ENCODE measurements around the gene SFXN2. TPM values are rescaled to one million over a fixed set of nuclear protein-coding genes. Genes with fewer than 3 reads are reported as not detected.
"Not testable (repeated sequence)": the region's sequence is repeated elsewhere in the genome, so short reads cannot be mapped to it uniquely, and the experiment has no call there.

SFXN2 gene
- total RNA-seq, 1 donor from 2014 or later, result 38.7 TPM

DNA sequence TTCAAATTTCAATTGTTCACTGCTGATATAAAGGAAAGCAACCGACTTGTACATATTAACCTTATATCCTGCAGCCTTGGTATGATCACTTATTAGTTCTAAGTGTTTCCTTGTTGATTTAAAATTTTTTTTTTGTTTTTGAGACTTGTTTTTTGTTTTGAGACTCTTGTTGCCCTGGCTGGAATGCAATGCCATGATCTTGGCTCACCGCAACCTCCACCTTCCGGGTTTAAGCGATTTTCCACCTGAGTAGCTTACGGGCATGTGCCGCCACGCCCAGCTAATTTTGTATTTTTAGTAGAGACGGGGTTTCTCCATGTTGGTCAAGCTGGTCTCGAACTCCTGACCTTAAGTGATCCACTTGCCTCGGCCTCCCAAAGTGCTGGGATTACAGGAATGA, 19.0 kb upstream of the SFXN2 start:
- H3K9me3 Mint-ChIP-seq; intact Hi-C loops (cut with micrococcal nuclease); H3K27me3 Mint-ChIP-seq; H3K4me3 Mint-ChIP-seq; H3K27ac Mint-ChIP-seq; DNase-seq; H3K4me1 Mint-ChIP-seq: not testable (repeated sequence)
- H3K36me3 Mint-ChIP-seq (ENCODE audit: low read depth), result peaks cover 21% of the 10 kb centered on the region

DNA sequence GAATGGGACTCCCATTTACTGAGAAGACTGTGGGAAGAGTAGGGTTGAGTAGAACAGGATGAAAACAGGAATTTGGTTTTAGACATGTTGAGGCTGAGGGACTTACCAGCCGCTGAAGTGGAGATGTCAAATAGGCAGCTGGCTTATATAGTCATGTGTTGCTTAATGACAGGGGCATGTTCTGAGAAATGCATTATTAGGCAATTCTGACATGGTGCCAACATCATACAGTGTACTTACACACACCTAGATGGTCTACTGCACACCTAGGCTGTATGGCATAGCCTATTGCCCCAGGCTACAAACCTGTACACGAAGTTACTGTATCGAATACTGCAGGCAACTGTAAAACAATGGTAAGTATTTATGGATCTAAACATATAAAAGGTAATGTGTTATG, 17.7 kb upstream of the SFXN2 start:
- H3K36me3 Mint-ChIP-seq (ENCODE audit: low read depth), result peaks cover 21% of the 10 kb centered on the region
- no peak for DNase-seq
- H3K4me1 Mint-ChIP-seq, result no peaks in the 10 kb centered on the region
- H3K27me3 Mint-ChIP-seq, result no peaks in the 10 kb centered on the region
- no peak overlapping the region for H3K27ac Mint-ChIP-seq
- intact Hi-C loops (cut with micrococcal nuclease), result no loop called here
- no peak overlapping the region for H3K4me3 Mint-ChIP-seq
- no peaks in the 10 kb centered on the region for H3K9me3 Mint-ChIP-seq

DNA sequence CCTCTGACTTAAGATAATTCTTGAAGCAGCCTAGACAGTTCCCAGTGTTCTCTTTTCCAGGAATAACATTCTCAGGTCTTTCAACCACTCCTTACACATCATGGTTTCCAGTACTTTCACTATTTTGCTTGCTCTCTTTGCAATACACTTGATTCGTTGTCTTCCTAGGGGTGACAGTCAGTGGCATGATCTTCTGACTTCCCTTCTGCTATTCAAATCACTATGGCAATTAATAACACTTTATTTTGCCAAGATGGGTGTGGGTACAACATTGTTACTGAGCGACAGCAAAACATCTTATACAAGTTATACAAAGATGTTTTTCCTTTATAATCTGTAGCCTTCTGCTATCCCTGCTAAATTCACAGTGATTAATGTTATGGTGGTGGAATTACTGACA, 15.5 kb upstream of the SFXN2 start:
- intact Hi-C loops (cut with micrococcal nuclease), result no loop called here
- no peaks in the 10 kb centered on the region for H3K27me3 Mint-ChIP-seq

DNA sequence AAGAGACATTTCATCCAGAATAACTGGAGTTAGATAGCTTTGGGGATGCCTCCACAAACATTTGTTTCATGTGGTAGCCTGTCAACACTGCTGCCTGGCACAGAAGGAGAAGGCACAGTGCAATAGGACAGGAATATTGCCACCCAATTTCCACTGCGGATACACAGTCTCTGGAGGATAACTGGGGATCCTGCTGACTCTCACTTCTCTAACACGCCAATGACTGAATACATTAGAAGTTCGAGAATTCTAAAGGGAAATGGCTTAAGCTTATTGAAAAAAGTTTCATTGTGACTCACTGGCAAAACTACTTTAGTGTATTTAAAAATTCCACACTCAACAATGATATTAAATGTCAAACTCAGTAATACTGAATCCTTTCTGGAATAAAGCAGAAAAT, 13.2 kb upstream of the SFXN2 start:
- no peaks in the 10 kb centered on the region for H3K27me3 Mint-ChIP-seq

More for the DNA sequence above, 15.5 kb upstream of the SFXN2 start:
- Mint-ChIP-seq H3K36me3 (ENCODE audit: low read depth) (peaks cover 21% of the 10 kb centered on the region), H3K27ac (no peak overlapping the region), H3K9me3 (no peaks in the 10 kb centered on the region), H3K4me1 (no peaks in the 10 kb centered on the region), H3K4me3 (no peak overlapping the region)
- DNase-seq, result no peak

DNA sequence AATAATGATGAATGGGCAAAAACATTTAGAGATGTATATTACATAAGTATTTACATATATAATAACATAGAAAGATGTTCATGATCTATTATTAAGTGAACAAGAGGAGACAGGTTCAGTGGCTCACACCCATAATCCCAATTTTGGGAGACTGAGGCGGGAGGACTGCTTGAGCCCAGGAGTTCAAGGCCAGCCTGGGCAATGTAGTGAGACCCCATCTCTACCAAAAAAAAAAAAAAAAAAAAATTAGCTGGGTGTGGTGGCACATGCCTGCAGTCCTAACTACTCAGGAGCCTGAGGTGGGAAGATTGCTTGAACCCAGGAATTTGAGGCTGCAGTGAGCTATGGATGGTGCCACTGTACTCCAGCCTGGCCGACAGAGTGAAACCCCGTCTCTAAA, 12.6 kb upstream of the SFXN2 start:
- H3K27me3 Mint-ChIP-seq, result no peaks in the 10 kb centered on the region
- H3K27ac Mint-ChIP-seq, result no peak overlapping the region
- intact Hi-C loops (cut with micrococcal nuclease), result no loop called here

More for the DNA sequence above, 13.2 kb upstream of the SFXN2 start:
- Mint-ChIP-seq H3K9me3 (no peaks in the 10 kb centered on the region), H3K27ac (no peak overlapping the region), H3K4me3 (no peak overlapping the region), H3K4me1 (peaks cover 7% of the 10 kb centered on the region), H3K36me3 (ENCODE audit: low read depth) (peaks cover 26% of the 10 kb centered on the region)
- DNase-seq, result no peak
- intact Hi-C loops (cut with micrococcal nuclease), result no loop called here

DNA sequence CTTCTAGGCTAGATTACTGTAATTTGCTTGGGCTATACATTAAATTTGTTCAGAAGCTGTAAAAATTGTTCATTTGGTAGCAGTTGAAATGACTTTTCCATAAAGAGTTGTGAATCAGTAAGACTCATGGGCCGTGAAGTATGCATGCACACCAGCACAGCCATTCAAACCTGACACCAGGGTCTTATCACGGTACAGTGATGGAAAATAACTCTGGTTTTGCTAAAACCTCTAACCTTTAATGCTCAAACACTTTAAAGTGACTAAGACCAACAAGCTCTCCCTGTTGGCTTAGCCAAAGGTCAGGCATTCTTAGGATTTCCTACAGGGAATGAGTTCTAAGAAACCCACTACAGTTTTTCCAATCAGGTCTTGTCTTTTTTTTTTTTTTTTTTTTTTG, 11.7 kb upstream of the SFXN2 start:
- Mint-ChIP-seq H3K4me1 (peaks cover 7% of the 10 kb centered on the region), H3K27ac (no peak overlapping the region), H3K36me3 (ENCODE audit: low read depth) (peaks cover 19% of the 10 kb centered on the region), H3K4me3 (no peak overlapping the region), H3K27me3 (no peaks in the 10 kb centered on the region), H3K9me3 (no peaks in the 10 kb centered on the region)
- intact Hi-C loops (cut with micrococcal nuclease), result no loop called here
- no peak for DNase-seq

More for the DNA sequence above, 12.6 kb upstream of the SFXN2 start:
- H3K4me3 Mint-ChIP-seq, result no peak overlapping the region
- H3K4me1 Mint-ChIP-seq, result peaks cover 7% of the 10 kb centered on the region
- no peaks in the 10 kb centered on the region for H3K9me3 Mint-ChIP-seq
- H3K36me3 Mint-ChIP-seq (ENCODE audit: low read depth), result peaks cover 23% of the 10 kb centered on the region
- no peak for DNase-seq

DNA sequence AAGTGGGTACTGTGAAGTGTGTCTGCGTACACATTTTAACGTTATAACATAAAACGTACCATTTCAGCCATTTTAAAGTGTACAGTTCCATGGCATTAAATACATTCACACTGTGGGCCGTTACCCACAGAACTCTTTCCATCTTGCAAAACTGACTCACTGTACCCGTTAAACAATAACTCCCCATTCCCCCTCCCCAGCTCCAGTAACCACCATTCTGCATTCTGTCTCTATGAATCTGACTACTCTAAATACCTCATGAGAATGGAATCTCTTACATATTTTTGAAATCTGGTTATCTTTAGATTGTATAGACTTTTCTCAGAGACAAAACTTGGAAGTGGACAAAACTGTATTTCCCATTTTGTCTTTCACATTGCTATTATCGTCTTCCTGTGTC, 9.5 kb upstream of the SFXN2 start:
- H3K4me1 Mint-ChIP-seq, result peaks cover 9% of the 10 kb centered on the region
- intact Hi-C loops (cut with micrococcal nuclease), result no loop called here
- no peak for DNase-seq
- peaks cover 7% of the 10 kb centered on the region for H3K36me3 Mint-ChIP-seq (ENCODE audit: low read depth)
- H3K9me3 Mint-ChIP-seq, result no peaks in the 10 kb centered on the region
- H3K4me3 Mint-ChIP-seq, result no peak overlapping the region
- no peaks in the 10 kb centered on the region for H3K27me3 Mint-ChIP-seq
- H3K27ac Mint-ChIP-seq, result peak overlapping the region; percentile 36

DNA sequence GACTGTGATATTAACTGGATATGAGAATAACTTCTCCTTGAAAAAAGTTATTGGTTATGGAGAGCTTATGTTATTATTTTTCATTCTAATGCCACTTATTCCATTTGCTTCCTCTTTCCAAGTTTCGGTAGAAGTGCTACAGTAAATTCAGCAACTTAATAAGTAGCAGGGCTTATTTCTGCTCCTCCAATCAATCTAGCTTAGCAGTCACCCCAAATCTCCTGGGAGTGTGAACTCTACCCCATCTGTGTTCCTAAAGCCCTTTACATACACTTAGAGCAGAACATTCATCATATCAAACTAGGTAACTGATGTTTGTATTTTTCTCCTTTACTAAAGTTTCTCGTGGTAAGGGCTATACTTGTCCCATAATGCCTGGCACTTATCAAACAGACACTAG, 8.9 kb upstream of the SFXN2 start:
- Mint-ChIP-seq H3K9me3 (no peaks in the 10 kb centered on the region), H3K4me1 (peaks cover 9% of the 10 kb centered on the region), H3K36me3 (ENCODE audit: low read depth) (peaks cover 7% of the 10 kb centered on the region), H3K27me3 (no peaks in the 10 kb centered on the region), H3K4me3 (no peak overlapping the region), H3K27ac (peak overlapping the region; percentile 36)
- DNase-seq, result no peak
- intact Hi-C loops (cut with micrococcal nuclease), result no loop called here

DNA sequence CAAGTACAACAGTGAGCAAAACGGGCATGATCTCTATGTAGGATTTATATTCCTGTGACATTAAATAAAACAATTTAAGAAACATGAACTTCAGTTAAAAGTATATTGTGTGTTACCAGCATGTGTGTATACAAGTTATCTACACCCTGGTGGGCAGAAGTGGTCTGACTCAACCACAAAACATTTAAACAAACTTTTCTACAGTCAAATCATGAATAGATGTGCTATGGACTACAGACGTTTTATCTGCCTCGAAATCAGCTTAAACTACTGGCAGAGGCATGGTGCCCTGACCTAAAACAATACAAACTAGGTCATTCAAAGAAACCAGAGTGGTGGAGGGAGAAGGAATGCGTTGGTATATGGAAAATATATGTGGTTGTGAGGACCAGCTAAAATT, 3.8 kb upstream of the SFXN2 start:
- no peaks in the 10 kb centered on the region for H3K36me3 Mint-ChIP-seq (ENCODE audit: low read depth)
- DNase-seq, result no peak
- H3K27ac Mint-ChIP-seq, result no peak overlapping the region
- no peaks in the 10 kb centered on the region for H3K9me3 Mint-ChIP-seq
- no peaks in the 10 kb centered on the region for H3K27me3 Mint-ChIP-seq
- intact Hi-C loops (cut with micrococcal nuclease), result loop anchor here (5.0 kb wide), 3 partner anchors 33 to 657 kb away; partner anchors contain the start of gene TAF5
- no peak overlapping the region for H3K4me3 Mint-ChIP-seq
- peaks cover 21% of the 10 kb centered on the region for H3K4me1 Mint-ChIP-seq

DNA sequence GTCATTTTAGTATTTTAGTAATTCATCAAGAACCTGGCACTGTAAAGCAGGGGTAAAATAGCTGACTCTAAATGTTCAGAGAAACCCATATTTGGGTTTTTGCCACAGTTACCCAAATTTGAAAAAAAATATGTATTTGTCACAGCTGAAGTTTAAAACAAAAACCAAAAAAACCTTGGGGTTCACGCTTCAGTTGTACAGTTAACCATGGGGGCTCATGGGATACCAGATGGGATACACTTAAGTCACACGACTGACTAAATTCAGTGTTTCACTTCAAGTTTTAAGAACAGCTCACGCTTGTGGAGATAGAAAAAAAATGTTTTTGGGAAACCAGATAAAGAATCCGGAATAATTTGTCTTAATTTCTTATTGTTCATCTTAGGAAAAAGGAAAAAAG, 2.3 kb upstream of the SFXN2 start:
- Mint-ChIP-seq H3K4me1 (peaks cover 29% of the 10 kb centered on the region), H3K27ac (no peak overlapping the region), H3K27me3 (no peaks in the 10 kb centered on the region), H3K36me3 (ENCODE audit: low read depth) (peaks cover 4% of the 10 kb centered on the region), H3K9me3 (no peaks in the 10 kb centered on the region), H3K4me3 (no peak overlapping the region)
- DNase-seq, result no peak
- intact Hi-C loops (cut with micrococcal nuclease), result loop anchor here (5.0 kb wide), 3 partner anchors 35 to 655 kb away; partner anchors contain the start of gene TAF5

DNA sequence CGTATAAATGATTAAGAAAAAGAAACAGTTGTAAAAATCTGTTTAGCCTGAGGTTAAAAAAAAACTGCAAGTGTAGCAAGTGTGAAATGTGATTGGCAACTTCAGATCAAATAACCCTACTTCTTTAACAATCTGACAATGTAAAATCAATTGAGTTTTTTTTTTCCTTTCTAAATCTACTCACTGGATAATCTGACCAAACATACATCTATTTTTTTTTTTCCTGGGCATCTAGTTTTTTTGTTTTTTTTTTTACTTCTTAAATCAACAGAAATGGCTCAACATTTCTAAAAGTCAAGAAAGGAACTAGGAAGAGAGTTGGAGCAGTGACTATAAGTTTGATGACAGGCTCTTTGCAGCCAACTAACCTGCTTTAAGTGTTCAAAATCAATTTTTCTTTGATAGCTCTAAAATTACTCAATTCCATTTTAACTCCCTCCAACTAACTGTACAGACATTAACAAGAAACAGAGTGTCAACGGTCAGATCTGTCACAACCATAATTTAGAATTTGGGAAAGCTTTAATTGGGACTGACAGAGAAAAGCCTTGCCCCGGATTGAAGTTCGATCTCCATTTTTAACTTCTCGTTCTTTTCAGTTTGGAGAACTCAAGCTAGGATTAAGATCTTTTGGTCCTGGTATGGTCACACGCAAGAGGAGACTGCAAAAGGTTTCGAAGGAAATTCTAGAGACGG, 1.4 kb upstream of the SFXN2 start:
- intact Hi-C loops (cut with micrococcal nuclease), result loop anchor here (5.0 kb wide), 3 partner anchors 36 to 654 kb away; partner anchors contain the start of gene TAF5
- Mint-ChIP-seq H3K9me3 (no peaks in the 10 kb centered on the region), H3K27me3 (no peaks in the 10 kb centered on the region), H3K4me1 (peaks cover 36% of the 10 kb centered on the region), H3K36me3 (ENCODE audit: low read depth) (peaks cover 13% of the 10 kb centered on the region), H3K27ac (peak overlapping the region; percentile 93), H3K4me3 (peak overlapping the region; percentile 80)
- DNase-seq, result no peak

DNA sequence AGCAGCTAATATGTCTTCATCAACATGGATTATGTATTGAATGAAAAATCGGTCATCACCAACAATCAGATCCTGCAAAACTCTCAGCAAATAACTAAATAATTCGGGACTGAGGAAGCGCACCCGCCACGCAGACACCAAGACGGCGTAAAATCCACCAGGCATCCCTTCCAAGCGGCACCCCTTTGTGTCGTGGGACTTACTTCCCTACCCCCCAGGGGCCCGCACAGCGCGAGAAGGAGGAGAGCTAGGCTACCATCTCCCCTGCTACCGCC, 960 bp upstream of the SFXN2 start:
- Mint-ChIP-seq H3K36me3 (ENCODE audit: low read depth) (peaks cover 15% of the 10 kb centered on the region), H3K4me1 (peaks cover 39% of the 10 kb centered on the region), H3K27me3 (no peaks in the 10 kb centered on the region), H3K4me3 (peak overlapping the region; percentile 80), H3K27ac (peak overlapping the region; percentile 93), H3K9me3 (no peaks in the 10 kb centered on the region)
- no peak for DNase-seq
- intact Hi-C loops (cut with micrococcal nuclease), result loop anchor here (5.0 kb wide), 3 partner anchors 36 to 654 kb away; partner anchors contain the start of gene TAF5

DNA sequence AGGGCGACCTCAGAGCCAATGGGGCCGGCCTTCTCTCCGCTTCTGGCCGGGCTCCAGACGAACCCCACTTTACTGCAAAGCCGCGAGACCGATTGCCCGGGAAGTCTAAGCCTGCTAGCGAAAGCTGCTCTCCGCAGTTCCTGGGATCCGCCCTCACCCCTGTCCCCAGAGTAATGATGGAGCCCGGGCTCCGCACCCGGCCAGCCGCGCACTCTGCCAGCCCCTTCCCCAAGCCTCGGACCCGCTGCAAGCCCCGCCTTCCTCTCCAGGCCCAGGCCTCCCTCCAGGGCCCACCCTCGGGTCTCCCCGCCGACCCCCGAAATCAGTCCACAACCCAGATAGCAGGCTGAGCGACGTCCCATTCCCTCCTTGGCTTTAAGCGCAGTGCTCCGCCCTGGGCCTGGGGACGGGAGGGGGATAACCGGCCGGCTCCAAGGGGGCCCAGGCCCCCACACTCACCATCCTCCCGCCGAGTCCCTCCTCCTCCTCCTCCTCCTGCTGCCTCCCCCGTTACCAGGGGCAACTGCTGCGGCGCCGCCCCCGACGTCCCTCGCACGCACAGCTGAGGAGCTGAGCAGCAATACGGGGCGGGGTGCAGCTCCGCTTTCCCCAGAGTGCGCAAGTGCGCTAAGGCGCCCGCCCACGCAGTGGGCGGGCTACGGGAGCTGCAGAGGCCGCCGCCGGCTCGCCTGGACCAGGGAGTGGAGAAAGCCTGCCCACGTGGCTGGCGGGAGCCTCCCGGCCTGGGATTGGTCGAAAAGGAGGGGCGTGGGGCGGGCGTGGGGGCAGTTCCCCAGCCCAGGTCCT, 419 bp upstream of the SFXN2 start, which contains the start of gene ARL3:
Gene ARL3, minus strand, starts transcription at position 584 of the 807 bp plus-strand sequence. Its CDS starts 122 bp downstream, at position 462.
- Mint-ChIP-seq H3K4me1 (peaks cover 41% of the 10 kb centered on the region), H3K36me3 (ENCODE audit: low read depth) (peaks cover 17% of the 10 kb centered on the region), H3K9me3 (no peaks in the 10 kb centered on the region), H3K4me3 (peak within 1 kb of the TSS; percentile 80), H3K27me3 (no peaks in the 10 kb centered on the region), H3K27ac (peak within 1 kb of the TSS; percentile 93)
- peak; percentile 98 for DNase-seq
- intact Hi-C loops (cut with micrococcal nuclease), result loop anchor here (1.0 to 5.0 kb wide), 9 partner anchors 29 to 653 kb away; partner anchors contain the start of genes ACTR1A, BORCS7, GBF1 and SUFU

DNA sequence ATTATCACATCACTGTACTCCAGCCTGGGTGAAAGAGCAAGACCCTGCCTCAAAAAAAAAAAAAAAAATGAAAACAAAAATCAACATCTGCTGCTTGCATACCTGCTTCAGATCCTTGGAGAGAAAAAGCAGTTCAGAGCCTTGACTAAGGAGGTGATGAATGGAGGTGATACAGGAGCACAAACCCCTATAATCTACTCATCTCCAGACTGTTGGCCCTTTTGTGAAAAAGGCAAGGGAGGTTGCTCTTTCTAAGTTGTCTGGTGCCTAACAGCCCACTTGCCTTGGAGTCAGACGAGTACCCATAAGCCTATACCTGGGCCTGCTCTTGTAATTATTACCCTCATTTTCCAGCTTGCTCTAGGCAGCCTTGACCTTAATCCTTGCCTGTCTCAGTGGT, 1.4 kb downstream of the SFXN2 start:
- no peaks in the 10 kb centered on the region for H3K27me3 Mint-ChIP-seq
- peaks cover 23% of the 10 kb centered on the region for H3K36me3 Mint-ChIP-seq (ENCODE audit: low read depth)
- H3K4me3 Mint-ChIP-seq, result peak overlapping the region; percentile 70
- H3K9me3 Mint-ChIP-seq, result no peaks in the 10 kb centered on the region
- peaks cover 43% of the 10 kb centered on the region for H3K4me1 Mint-ChIP-seq
- DNase-seq, result no peak
- intact Hi-C loops (cut with micrococcal nuclease), result loop anchor here (2.0 kb wide), 1 partner anchor 213 kb away; the partner anchor contains the start of genes ACTR1A and SUFU
- H3K27ac Mint-ChIP-seq, result peak overlapping the region; percentile 39
